HepG2 (cell line): ENCODE results near the gene PIM3. TPM values are rescaled to one million over a fixed set of nuclear protein-coding genes. Genes with fewer than 3 reads are reported as not detected.
A peak's percentile ranks its signal among the peaks of the same experiment; 100 is the strongest.

Experiments used
- FOSL2 ChIP-seq: sonication (generic); formaldehyde crosslinking; IDR thresholded peaks from 2 replicates; pipeline ENCODE4 v1.4.0; 2020; ENCODE audit warnings: missing genetic modification reagents
- GATAD2A ChIP-seq: IDR thresholded peaks from 2 replicates; pipeline ENCODE4 v1.6.1; 2016
- MED1 ChIP-seq: sonication (generic); formaldehyde crosslinking; IDR thresholded peaks from 2 replicates; pipeline ENCODE4 v1.4.0; 2020; ENCODE audit warnings: missing genetic modification reagents
- NCOA2 ChIP-seq: sonication (generic); formaldehyde crosslinking; IDR thresholded peaks from 2 replicates; pipeline ENCODE4 v1.8.0; 2022; ENCODE audit warnings: inconsistent platforms
- RARA ChIP-seq: IDR thresholded peaks from 2 replicates; pipeline ENCODE4 v1.6.1; 2016; ENCODE audit warnings: missing genetic modification reagents, missing compliant biosample characterization
- RXRA ChIP-seq: sonication (generic); formaldehyde crosslinking; IDR thresholded peaks from 2 replicates; pipeline ENCODE4 v1.5.1; 2020; ENCODE audit warnings: missing genetic modification reagents
- SKI ChIP-seq: fragments of 450-650 bp; IDR thresholded peaks from one replicate; pipeline ENCODE4 v1.6.1; 2018; ENCODE audit warnings: mild to moderate bottlenecking; ENCODE audit not compliant: partially characterized antibody
- SP5 ChIP-seq: IDR thresholded peaks from 2 replicates; pipeline ENCODE4 v1.6.1; 2016; ENCODE audit warnings: low read depth, borderline replicate concordance
- SPEN ChIP-seq: sonication (generic); formaldehyde crosslinking; IDR thresholded peaks from 2 replicates; pipeline ENCODE4 v1.5.1; 2020; ENCODE audit warnings: low read depth, mild to moderate bottlenecking, missing genetic modification reagents
- ZBTB10 ChIP-seq: sonication (generic); formaldehyde crosslinking; IDR thresholded peaks from 2 replicates; pipeline ENCODE4 v1.4.0; 2020; ENCODE audit warnings: missing genetic modification reagents, borderline replicate concordance
- ZNF687 ChIP-seq: sonication (generic); formaldehyde crosslinking; IDR thresholded peaks from 2 replicates; pipeline ENCODE4 v1.5.1; 2020; ENCODE audit warnings: mild to moderate bottlenecking, missing genetic modification reagents, moderate library complexity
- ZSCAN21 ChIP-seq: sonication (generic); formaldehyde crosslinking; IDR thresholded peaks from 2 replicates; pipeline ENCODE4 v1.8.0; 2022; ENCODE audit warnings: mild to moderate bottlenecking, missing genetic modification reagents, moderate library complexity, borderline replicate concordance
- polyA plus RNA-seq, 8 experiments: library from polyadenylated mRNA; depleted of rRNA in 3 of 8; stranded (reverse) in 7 of 8; unstranded in 1 of 8; fragments of >200 nt; fragmentation: Illumina TruSeq in 4 of 8; extraction: Trizol in 4 of 8; gene quantifications; 2 replicates each; pipeline versions ENCODE4 v1.2.1 to v1.2.3, GENCODE V29; 2011 to 2016; ENCODE audit warnings: low read depth in 4 of 8, missing spikeins in 1 of 8, mixed read lengths in 1 of 8; ENCODE audit not compliant: insufficient read depth in 1 of 8
- total RNA-seq, 5 experiments: library from RNA; depleted of rRNA; stranded (reverse); fragments of >200 nt; fragmentation: Illumina TruSeq; extraction: Trizol; gene quantifications; 2 replicates each; pipeline ENCODE4 v1.2.3, GENCODE V29; 2016; ENCODE audit warnings: low read depth in 1 of 5

PIM3 gene
- total and polyA plus RNA-seq, 2 of the 13 experiments (the other 11 are each of a cell fraction or from before 2014, with no cell fraction given) = 21.6 to 31.2 TPM

GRCh38 chr22:49934160-49934890, 26.2 kb upstream of the PIM3 start (continued):
- peak; percentile 67; the same call in 1 of the 2 replicates for TF ChIP-seq ZBTB10 (CRISPR knock-in tag)
- TF ChIP-seq ZNF687 (CRISPR knock-in tag) = 0 out of 2 replicates have a peak, but pooled peaks have one; percentile 6
- peak; percentile 58; the same call in 1 of the 2 replicates for TF ChIP-seq FOSL2
- peak; percentile 88 for TF ChIP-seq RXRA (CRISPR knock-in tag)
- TF ChIP-seq ZSCAN21 (CRISPR knock-in tag) = 0 out of 2 replicates have a peak, but pooled peaks have one; percentile 14
- TF ChIP-seq SPEN (CRISPR knock-in tag) = peak; percentile 3; the same call in 1 of the 2 replicates
- TF ChIP-seq RARA (CRISPR knock-in tag) = peak; percentile 35; the same call in 1 of the 2 replicates
- TF ChIP-seq SP5 = peak; percentile 23; the same call in 1 of the 2 replicates
- TF ChIP-seq NCOA2 (CRISPR knock-in tag) = 0 out of 2 replicates have a peak, but pooled peaks have one; percentile 37
- TF ChIP-seq SKI = peak; percentile 31
- peak; percentile 51 for TF ChIP-seq GATAD2A (CRISPR knock-in tag)
- TF ChIP-seq MED1 (CRISPR knock-in tag) = peak; percentile 43; the same call in 1 of the 2 replicates
- TF ChIP-seq, all 625 proteins: peak for 29
